GM12864 (cell line): ENCODE results near the gene WASHC2A.
"Not testable (repeated sequence)": the region's sequence is repeated elsewhere in the genome, so short reads cannot be mapped to it uniquely, and the experiment has no call there.

Experiments used
- DNase-seq: peaks from one replicate; pipeline ENCODE4 v3.0.0-alpha.2; 2011; ENCODE audit warnings: low read depth
- H3K4me3 ChIP-seq: 2 replicates; pipeline ENCODE4 v1.5.1; 2011; ENCODE audit warnings: mild to moderate bottlenecking, low read depth, low read length, control low read depth

Gene WASHC2A

DNA sequence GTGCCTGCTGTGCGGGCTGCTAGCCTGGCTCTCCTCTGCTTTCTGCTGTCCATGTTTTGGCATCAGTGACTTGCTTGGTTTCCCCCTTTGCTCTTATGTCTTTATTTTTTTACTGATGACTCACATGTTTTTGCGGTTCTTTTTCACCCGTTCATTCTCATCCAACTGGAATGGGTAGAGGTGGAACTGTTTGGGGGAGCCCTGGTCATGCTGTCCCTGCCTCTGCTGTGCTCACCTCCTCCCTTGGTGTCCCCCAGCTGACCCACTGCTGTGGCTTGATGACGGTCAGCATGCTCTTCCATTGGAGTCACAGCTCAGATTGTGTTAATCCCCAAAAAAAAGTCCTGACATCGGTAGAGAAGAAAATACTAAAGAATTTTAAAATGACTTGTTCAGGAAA, 26.9 kb downstream of the WASHC2A start:
- not testable (repeated sequence) for H3K4me3 ChIP-seq, DNase-seq

DNA sequence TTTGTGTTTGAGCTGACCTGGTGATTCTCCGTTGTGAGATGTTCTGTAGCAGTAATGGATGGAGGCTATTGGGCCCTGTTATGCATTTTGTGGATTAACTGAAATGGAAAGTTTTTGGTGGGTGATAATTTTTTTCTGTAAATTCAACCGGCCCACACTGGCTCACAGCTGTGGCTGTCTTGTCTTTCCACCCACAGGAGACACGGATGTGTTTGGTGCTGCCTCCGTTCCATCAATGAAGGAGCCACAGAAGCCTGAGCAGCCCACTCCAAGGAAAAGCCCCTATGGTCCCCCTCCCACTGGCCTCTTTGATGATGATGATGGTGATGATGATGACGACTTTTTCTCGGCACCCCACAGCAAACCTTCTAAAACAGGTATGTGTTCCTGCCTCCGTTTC, 27.6 kb downstream of the WASHC2A start:
- DNase-seq, H3K4me3 ChIP-seq: not testable (repeated sequence)

DNA sequence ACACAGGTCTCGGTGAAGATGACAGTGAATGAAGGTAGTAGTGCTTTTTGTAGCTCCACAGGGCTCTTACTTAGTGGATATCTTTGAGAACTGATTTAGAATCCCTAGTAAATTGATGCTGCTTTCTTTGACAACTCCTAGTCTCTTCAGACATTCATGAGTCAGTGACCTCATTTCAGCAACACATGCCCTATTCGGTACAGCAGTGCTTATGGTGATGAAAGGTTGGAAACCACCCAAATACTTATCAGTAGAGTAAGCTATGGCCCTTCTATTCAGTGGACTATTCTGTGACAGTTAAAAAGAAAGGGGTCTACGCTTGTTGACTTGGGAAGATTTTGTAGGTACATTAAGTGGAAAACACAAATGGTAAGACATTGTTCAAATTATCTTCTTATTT, 29.0 kb downstream of the WASHC2A start:
- not testable (repeated sequence) for H3K4me3 ChIP-seq, DNase-seq

DNA sequence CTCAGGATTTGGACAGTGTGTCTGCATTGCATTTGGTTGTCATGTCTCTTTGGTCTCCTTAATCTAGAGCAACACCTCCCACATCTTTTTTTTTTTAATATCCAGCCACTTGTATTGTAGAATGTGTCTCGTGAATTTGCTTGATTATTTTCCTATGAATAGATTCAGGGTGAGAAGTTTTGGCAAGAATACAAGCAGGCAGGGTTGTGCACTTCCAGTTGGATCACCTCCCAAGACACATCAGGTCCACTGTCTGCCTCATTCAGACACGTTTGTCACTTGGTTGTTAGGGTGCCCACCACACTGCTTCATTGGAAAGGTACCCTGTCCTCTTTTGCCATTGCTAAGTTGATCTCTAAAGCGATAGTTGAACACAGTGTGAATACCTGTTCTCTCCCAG, 30.9 kb downstream of the WASHC2A start:
- not testable (repeated sequence) for DNase-seq, H3K4me3 ChIP-seq

DNA sequence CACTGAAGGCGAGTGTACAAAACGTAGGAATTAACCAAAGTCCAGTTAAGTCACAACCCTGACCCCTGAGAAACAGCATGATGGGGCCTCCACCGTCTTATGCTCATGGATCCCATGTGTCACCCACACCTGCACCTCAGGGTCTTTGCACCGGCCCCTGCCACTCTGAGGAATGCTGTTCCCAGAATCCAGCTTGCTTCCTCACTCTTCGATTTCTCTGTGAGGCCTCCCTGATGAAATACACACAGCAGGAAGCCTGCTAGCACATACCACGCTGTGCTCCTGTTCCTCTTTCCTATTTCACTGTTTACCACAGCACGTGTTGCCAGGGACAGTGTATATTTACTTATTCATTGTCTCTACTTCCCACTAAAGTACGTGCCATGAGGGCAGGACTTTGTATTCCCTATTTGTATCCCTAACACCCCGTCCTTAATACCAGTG, 33.4 kb downstream of the WASHC2A start:
- not testable (repeated sequence) for H3K4me3 ChIP-seq, DNase-seq

DNA sequence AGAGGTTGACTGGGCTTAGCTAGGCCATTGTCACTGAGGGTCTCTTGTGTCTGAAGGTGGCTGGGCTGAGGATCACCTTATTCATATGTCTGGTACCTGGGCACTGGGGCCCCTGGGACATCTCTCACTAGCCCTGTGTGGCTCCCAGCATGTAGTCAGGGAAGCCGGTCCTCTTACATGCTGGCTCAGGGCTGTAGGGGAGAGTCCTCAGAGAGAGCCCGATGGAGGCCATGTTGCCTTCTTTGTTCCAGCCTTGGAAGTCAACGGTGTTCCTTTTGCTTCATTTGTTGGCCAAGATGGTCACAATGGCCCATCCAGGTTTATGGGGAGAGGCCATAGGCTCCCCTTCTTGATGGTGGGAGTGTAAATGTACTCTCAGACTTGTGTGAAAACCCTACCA, 34.0 kb downstream of the WASHC2A start:
- not testable (repeated sequence) for DNase-seq, H3K4me3 ChIP-seq

DNA sequence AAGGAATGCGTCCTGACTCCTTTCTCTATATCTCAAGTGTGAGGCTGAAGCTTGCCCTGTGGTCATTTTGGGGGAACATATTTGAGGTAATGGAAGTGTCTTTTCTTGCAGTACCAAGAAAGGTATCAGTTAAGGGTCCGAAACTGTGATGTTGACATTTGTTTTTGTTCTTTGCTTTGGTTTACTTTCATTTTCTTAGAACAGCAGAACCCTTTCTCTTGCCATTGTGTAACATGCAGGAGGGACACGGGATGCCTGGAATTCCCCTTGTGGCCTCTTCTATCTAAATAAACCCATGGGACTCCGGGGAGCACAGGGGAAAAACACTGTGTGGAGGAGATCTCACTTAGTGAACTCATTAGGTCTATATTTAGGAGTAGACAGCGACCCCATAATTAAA, 34.5 kb downstream of the WASHC2A start:
- DNase-seq: peak; percentile 1
- not testable (repeated sequence) for H3K4me3 ChIP-seq

DNA sequence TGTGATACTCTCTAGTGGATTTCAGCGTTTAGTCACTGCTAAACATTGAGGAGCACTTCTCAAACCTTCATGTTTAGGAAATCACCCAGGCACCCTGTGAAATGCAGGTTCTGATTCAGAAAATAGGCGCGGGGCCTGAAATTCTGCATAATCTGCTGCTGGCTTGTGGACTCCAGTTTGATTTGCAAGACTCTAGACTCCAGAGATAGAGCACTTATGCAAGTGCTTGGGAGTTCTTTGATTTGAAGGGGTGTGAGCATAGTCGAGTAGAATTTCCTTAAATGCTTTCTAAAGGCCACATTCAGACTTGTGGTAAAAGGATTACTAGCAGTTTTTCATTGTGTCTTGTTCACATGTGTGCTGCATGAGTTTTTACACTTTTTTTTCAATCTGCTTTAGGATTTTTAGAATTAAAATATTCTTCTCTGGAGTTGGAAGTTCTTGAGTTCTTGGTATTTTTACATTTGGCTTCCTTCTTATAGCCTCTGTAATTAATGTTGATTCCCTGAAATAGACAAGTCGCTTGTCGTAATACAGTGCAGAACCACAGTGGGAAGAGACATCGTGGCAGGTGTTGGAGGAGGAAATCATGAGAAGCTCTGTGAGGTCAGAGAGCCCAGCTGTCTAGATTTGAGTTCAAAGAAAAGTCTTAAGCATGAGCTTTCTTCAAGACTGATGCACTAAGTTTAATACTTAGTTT, 41.4 kb downstream of the WASHC2A start:
- not testable (repeated sequence) for DNase-seq, H3K4me3 ChIP-seq

DNA sequence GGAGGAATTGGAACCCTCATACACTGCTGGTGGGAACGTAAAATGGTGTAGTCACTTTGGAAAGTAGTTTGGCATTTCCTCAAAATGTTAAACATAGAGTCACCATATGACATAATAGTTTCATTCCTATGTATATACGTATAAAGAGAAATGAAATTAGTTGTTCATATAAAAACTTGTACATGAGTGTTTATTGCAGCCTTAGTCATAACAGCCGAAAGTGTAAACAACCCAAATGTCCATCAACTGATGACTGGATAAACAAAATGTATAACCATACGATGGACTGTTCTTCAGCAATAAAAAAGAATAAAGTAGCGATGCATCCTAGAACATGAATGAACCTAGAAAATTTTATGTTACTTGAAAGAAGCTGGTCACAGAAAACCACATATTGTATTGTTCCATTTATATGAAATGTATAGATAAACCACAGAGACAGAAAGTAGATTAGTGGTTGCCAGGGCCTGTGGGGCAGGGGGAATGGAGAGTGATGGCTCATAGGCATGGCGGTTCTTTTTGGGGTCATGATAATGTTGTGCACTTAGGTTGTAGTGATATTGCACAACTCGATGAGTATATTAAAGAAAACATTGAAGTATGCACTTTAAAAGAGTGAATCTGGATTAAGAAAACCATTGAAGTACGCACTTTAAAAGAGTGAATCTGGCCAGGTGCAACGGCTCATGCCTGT, 44.8 kb downstream of the WASHC2A start:
- H3K4me3 ChIP-seq, DNase-seq: not testable (repeated sequence)

DNA sequence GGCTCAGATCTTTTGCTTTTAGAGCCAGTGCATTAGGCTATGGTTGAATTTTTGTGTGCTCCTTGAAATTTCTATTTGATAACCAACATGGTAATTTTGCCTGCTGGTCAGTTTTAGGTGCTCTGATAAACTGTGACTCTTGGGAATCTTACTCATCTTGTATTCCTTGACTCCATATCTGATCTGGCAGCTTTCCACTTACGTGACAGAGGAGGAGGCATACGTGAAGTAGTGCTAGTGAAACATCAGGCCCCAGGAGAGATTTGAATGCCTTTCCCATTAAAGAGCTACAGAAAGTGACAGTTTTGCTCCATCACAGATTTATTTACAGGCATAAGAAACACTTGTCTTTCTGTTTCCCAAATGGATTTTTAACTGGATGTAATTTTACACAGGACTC, 59.0 kb downstream of the WASHC2A start:
- DNase-seq, H3K4me3 ChIP-seq: not testable (repeated sequence)

DNA sequence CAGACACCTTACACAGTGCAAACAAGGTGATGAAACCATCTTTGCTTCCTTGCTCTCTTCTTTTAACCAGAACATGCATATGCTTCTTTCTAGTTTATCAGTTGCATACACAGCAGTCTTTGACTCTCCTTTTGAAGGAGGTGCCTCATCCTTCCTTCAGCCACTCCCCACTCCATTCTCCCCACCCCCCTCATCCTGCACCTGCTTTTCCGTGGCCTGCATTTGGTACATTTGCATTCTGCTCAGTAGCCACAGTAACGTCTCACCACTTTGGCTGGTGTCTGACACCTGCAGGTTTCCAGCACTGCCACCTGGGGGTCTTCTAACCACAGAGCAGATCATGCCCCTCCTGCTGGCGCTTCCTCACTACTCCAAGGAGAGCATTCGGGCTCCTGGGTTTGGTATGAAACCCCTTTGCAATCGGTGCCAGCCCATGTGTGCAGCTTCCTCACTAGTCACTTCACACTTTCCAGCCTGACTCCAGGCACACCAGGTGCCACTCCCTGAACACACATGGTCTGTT, 60.1 kb downstream of the WASHC2A start:
- H3K4me3 ChIP-seq, DNase-seq: not testable (repeated sequence)

DNA sequence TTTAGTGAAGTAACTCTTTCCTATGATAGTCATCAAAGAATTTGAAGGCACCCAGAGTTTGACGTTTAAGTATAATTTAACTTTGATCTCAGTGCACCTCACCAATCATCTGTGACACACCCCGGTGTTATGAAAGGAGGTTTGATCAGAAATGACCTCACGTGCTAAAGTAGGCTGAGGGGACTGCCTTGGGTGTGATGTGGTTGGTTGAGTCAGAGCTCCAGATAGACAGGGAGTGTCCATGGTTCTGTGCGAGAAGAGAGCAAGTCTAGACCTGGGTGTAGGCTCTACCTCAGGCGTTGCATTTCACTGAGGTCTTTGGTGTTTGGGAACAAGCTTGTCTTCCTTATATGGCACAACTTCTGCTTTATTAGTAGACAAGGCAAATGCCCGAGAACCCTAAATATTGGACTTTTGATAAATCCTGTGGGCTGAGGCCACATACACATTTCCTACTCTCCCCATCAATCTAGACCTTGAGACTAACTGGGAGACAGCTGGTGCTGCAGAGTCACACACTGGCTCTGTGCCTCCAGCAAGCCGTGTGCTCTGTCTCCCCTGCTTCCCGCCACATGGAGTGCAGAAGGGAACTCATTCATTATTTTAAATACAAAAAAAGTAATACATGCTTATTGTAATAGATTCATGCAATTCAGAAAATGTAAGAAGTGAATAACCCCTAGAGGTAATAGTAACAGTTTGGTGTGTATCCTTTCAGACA, 63.7 kb downstream of the WASHC2A start:
- H3K4me3 ChIP-seq, DNase-seq: not testable (repeated sequence)

DNA sequence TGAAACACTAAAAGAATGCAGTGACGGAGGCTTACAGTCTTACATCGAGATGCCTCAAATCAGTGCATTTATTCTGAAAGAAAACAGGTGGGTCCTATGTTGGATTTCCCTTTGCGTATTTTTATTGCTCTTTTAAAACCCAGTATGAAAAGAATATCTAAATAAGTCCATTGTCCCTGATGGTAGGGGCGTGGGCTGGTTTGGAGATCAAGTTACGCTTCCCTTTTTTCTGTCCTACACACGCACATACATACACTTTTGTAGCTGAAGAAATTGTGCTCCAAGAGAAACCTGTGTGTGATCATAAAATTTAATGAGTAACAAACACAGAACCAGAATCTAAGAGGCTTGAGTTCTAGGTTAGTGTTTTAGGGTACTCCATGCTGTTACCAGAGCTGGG, 64.6 kb downstream of the WASHC2A start:
- H3K4me3 ChIP-seq, DNase-seq: not testable (repeated sequence)

DNA sequence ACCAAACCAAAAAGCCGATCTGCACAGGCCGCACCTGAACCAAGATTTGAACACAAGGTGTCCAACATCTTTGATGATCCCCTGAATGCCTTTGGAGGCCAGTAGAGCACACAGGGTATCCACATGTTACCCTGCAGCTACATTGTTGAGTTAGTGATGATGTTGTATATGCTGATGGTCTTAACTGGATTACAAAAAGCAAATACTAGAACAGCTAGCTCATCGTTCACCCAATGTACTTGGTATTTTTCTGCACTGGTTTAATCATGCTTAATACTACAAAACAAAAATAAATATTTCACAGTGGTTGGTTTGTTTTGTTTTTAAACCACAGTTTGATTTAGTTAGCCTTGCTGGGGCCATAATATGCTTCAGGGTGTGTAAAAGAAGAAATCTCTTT, 65.1 kb downstream of the WASHC2A start:
- H3K4me3 ChIP-seq, DNase-seq: not testable (repeated sequence)

DNA sequence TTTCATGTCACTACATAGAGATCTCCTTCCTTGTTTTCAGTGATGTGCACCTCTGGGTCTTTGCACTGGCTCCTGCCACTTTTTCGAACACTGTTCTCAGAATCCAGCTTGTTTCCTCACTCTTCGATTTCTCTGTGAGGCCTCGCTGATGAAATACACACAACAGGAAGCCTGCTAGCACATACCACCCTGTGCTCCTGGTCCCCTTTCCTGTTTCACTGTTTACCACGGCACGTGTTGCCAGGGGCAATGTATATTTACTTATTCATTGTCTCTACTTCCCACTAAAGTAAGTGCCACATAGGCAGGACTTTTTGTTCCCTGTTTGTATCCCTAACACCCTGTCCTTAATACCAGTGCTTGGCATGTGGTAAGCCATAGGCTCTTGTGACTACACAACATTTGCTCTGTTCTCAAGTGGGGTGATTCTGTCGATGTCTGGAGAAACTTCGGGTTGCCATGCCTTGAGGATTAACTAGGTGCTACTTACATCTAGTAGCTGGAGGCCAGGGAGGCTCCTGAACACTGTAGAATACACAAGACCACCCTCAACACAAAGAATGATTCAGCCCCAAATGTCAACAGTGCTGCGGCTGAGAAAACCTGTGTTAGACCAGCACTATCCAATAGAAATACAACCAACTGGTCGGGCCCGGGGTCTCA, 75.9 kb downstream of the WASHC2A start:
- not testable (repeated sequence) for DNase-seq, H3K4me3 ChIP-seq

DNA sequence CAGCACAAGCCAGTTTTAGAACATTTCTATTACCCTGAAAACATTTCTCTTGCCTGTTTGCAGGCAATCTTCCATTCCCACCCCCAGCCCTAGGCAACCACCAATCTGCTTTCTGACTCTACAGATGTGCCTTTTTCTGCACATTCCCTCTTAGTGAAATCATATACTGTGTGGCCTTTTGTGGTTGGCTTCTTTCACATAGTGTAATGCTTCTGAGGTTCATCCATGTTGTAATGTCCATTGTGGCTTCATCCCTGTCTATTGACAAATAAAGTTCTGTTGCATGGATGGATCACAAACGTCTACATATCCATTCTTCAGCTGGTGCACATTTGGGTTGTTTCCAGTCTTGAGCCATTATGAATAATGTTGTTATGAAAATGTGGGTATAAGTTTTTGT, 77.8 kb downstream of the WASHC2A start:
- H3K4me3 ChIP-seq, DNase-seq: not testable (repeated sequence)
